Peyer's patch (tissue), 4 donors: ENCODE results near the gene SHOX. TPM values are rescaled to one million over a fixed set of nuclear protein-coding genes. Genes with fewer than 3 reads are reported as not detected.
"Not testable (repeated sequence)": the region's sequence is repeated elsewhere in the genome, so short reads cannot be mapped to it uniquely, and the experiment has no call there.

ENCODE experiments used
- DNase-seq, 3 donors: peaks; one replicate each; pipeline ENCODE4 v3.0.0-alpha.2; 2017 to 2019
- H3K27ac ChIP-seq, 4 donors: fragments of 200-600 bp; sonication (generic); one replicate each; pipeline ENCODE4 v1.5.1; 2016 to 2019
- H3K27me3 ChIP-seq, 2 donors: fragments of 200-600 bp; sonication (generic); one replicate each; pipeline ENCODE4 v1.5.1; 2019
- H3K36me3 ChIP-seq, 3 donors: fragments of 200-600 bp; sonication (generic); one replicate each; pipeline ENCODE4 v1.5.1; 2016 to 2019
- H3K4me1 ChIP-seq, 4 donors: fragments of 200-600 bp; sonication (generic); one replicate each; pipeline ENCODE4 v1.5.1; 2016 to 2019
- H3K4me3 ChIP-seq, 4 donors: fragments of 200-600 bp; sonication (generic); 1 replicate in 3 of 4; 2 replicates in 1 of 4; pipeline ENCODE4 v1.5.1; 2016 to 2019; ENCODE audit warnings: mild to moderate bottlenecking in 1 of 4
- H3K9me3 ChIP-seq, 4 donors: fragments of 200-600 bp; sonication (generic); one replicate each; pipeline ENCODE4 v1.5.1; 2016 to 2019; ENCODE audit warnings: mild to moderate bottlenecking in 1 of 4
- POLR2A ChIP-seq, 2 donors: fragments of 450-650 bp; IDR thresholded peaks; one replicate each; pipeline ENCODE4 v1.5.1; 2017; ENCODE audit warnings: antibody characterized with exemption in 2 of 2, mild to moderate bottlenecking in 2 of 2, moderate library complexity in 2 of 2
- total RNA-seq, 4 donors: library from RNA; depleted of rRNA; stranded (reverse); fragments of >200 nt; gene quantifications; one replicate each; pipeline ENCODE4 v1.1.0, GENCODE V29; 2016
- TF ChIP-seq, protein P1 (sequence below), 6 experiments: fragments of 450-650 bp in 4 of 6; fragments of 200-600 bp in 2 of 6; sonication (generic) in 1 of 6; IDR thresholded peaks; one replicate each; pipeline ENCODE4 v1.5.1; 2017 to 2019; ENCODE audit warnings: antibody characterized with exemption in 6 of 6, mild to moderate bottlenecking in 3 of 6, moderate library complexity in 1 of 6

SHOX gene
- total RNA-seq, 4 donors from 2014 or later, result not detected

GRCh38 chrX:649166-649565 is 18.6 kb downstream of the SHOX start:
- Histone ChIP-seq H3K9me3 (no peaks in the 10 kb centered on the region), H3K4me1 (no peaks in the 10 kb centered on the region), H3K27ac (no peak overlapping the region), H3K4me3 (no peak overlapping the region), H3K36me3 (no peaks in the 10 kb centered on the region), H3K27me3 (no peaks in the 10 kb centered on the region)
- TF ChIP-seq POLR2A (IDR thresholded peaks at IDR 0.05), result no peak
- TF ChIP-seq, protein P1, sequence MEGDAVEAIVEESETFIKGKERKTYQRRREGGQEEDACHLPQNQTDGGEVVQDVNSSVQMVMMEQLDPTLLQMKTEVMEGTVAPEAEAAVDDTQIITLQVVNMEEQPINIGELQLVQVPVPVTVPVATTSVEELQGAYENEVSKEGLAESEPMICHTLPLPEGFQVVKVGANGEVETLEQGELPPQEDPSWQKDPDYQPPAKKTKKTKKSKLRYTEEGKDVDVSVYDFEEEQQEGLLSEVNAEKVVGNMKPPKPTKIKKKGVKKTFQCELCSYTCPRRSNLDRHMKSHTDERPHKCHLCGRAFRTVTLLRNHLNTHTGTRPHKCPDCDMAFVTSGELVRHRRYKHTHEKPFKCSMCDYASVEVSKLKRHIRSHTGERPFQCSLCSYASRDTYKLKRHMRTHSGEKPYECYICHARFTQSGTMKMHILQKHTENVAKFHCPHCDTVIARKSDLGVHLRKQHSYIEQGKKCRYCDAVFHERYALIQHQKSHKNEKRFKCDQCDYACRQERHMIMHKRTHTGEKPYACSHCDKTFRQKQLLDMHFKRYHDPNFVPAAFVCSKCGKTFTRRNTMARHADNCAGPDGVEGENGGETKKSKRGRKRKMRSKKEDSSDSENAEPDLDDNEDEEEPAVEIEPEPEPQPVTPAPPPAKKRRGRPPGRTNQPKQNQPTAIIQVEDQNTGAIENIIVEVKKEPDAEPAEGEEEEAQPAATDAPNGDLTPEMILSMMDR (IDR thresholded peaks at IDR 0.05), result no peak
- DNase-seq, result peak in 1 of 3 donors; percentile 7

GRCh38 chrX:650324-650723 is 19.7 kb downstream of the SHOX start:
- no peaks in the 10 kb centered on the region for H3K9me3 ChIP-seq
- TF ChIP-seq, protein P1 (IDR thresholded peaks at IDR 0.05), result no peak
- TF ChIP-seq POLR2A (IDR thresholded peaks at IDR 0.05), result no peak
- no peak overlapping the region for H3K27ac ChIP-seq
- no peaks in the 10 kb centered on the region for H3K27me3 ChIP-seq
- no peaks in the 10 kb centered on the region for H3K36me3 ChIP-seq
- no peaks in the 10 kb centered on the region for H3K4me1 ChIP-seq
- DNase-seq, result peak in 1 of 3 donors; percentile 20
- H3K4me3 ChIP-seq, result no peak overlapping the region

GRCh38 chrX:650811-651210 is 20.2 kb downstream of the SHOX start:
- TF ChIP-seq, protein P1 (IDR thresholded peaks at IDR 0.05), result no peak
- no peak for TF ChIP-seq POLR2A (IDR thresholded peaks at IDR 0.05)
- Histone ChIP-seq H3K27me3 (no peaks in the 10 kb centered on the region), H3K9me3 (no peaks in the 10 kb centered on the region), H3K4me1 (no peaks in the 10 kb centered on the region), H3K27ac (no peak overlapping the region), H3K4me3 (no peak overlapping the region), H3K36me3 (no peaks in the 10 kb centered on the region)
- DNase-seq, result no peak

GRCh38 chrX:651922-652321 is 21.3 kb downstream of the SHOX start:
- H3K36me3 ChIP-seq, H3K9me3 ChIP-seq, H3K4me1 ChIP-seq, H3K27ac ChIP-seq, H3K4me3 ChIP-seq, H3K27me3 ChIP-seq: not testable (repeated sequence)
- peak in 1 of 3 donors; percentile 15 for DNase-seq

GRCh38 chrX:652341-652741 is 21.8 kb downstream of the SHOX start:
- TF ChIP-seq, protein P1 (IDR thresholded peaks at IDR 0.05), result no peak
- TF ChIP-seq POLR2A (IDR thresholded peaks at IDR 0.05), result no peak
- no peaks in the 10 kb centered on the region for H3K9me3 ChIP-seq
- H3K4me1 ChIP-seq, result no peaks in the 10 kb centered on the region
- peak in 1 of 3 donors; percentile 20 for DNase-seq
- H3K36me3 ChIP-seq, result no peaks in the 10 kb centered on the region
- no peak overlapping the region for H3K27ac ChIP-seq
- no peaks in the 10 kb centered on the region for H3K27me3 ChIP-seq
- no peak overlapping the region for H3K4me3 ChIP-seq

- no peaks in the 10 kb centered on the region for H3K4me1 ChIP-seq
- H3K9me3 ChIP-seq, result no peaks in the 10 kb centered on the region
- no peak overlapping the region for H3K4me3 ChIP-seq
- TF ChIP-seq, protein P1 (IDR thresholded peaks at IDR 0.05), result no peak
- TF ChIP-seq POLR2A (IDR thresholded peaks at IDR 0.05), result no peak
- no peaks in the 10 kb centered on the region for H3K27me3 ChIP-seq
- H3K27ac ChIP-seq, result no peak overlapping the region
- no peak for DNase-seq
- no peaks in the 10 kb centered on the region for H3K36me3 ChIP-seq
These were observed 22.7 kb downstream of the SHOX start for GRCh38 chrX:653306-653705.
